ENCODE data around the gene SETBP1.

SETBP1 gene

DNA sequence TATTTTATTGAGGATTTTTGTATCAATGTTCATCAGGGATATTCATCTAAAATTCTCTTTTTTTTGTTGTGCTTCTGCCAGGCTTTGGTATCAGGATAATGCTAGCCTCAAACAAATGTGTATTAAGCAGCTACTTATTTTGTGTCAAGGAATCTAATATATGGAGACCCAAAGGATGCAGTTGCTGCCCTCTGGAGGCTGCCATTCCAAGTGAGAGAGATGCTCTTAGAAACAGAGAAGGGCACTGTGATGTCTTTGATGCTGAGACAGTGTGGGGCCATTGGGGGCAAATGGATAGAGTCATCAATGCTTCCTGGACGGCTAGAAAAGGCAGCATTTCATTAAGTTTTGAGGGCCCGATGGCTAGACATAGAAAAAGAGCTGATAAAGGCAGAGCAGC, 292.6 kb downstream of the SETBP1 start:
- no peak for DNase-seq (ENCODE audit: low spot score)

DNA sequence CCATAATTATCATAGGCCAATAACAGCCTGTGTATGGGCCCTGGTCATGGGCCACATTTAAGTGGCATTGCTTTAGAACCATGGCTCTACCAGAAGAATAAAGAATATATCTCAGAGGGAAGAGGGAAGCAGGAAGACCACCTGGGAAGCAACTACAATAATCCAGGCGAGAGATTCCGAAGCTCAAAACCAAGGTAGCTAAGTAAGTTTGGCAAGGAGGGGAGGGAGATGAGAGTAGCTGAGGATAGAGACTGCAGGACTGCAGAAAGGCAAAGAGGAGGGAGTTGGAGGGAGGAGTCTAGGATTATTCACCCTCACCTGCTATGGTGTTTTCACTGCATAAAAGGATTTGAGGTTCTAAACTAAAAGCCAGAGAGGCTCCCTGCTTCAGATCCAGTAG, 293.5 kb downstream of the SETBP1 start:
- no peak for DNase-seq (ENCODE audit: low spot score)

DNA sequence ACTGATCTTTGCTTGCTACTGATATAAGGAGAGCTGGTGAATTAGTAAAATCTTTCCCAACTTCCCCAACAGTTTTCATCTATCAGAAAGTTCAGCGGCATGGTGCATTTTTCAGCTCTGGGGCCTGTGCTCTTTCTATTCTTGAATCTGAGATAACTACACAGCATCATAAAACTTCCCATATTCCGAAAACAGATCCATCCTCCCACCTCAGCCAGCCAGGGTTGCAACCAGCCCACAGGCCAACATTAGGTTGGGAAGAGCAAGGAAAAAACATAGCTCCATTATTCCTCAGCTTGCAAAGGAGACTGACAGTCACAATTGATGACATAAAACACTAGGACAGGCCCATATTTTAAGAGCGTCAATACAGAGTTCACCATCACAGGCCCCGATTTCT, 297.2 kb downstream of the SETBP1 start:
- DNase-seq (ENCODE audit: low spot score): no peak

DNA sequence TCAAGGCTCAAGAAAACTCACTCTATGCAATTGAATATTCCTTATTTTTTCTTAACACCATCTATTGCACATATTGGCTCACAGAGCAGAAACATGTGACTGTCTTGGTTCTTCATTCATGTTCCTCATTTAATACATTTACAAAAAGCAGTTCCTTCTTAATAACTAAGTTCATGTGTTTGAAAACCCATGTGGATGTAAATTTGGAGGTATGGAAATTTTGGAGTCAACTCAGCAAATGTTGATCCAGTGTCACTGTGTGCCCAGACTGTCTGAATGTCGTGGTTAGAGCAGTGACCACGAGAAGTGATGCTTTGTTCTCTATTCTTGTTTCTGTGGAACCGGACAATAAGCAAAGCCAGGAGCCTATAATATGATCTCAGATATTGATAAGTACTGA, 299.1 kb downstream of the SETBP1 start:
- no peak for DNase-seq (ENCODE audit: low spot score)

DNA sequence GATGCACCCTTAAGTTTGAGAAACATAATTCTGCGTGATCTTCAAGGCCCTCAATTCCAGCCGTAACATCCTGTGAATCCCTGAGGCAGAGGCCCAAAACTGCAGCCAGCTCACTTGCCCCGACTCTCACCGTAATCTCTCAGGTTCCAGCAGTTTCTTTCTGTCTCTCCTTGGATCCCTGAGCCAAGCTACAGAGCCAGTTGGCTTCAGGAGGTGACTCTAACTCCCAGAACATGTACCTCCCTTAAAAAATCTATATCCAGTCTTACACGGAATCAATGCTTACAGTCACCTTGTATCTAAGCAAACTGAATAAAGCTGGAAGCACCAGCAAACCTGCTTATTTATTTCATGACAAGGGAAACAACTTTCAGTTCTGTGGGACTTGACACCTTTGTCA, 300.4 kb downstream of the SETBP1 start:
- no peak for DNase-seq (ENCODE audit: low spot score)

DNA sequence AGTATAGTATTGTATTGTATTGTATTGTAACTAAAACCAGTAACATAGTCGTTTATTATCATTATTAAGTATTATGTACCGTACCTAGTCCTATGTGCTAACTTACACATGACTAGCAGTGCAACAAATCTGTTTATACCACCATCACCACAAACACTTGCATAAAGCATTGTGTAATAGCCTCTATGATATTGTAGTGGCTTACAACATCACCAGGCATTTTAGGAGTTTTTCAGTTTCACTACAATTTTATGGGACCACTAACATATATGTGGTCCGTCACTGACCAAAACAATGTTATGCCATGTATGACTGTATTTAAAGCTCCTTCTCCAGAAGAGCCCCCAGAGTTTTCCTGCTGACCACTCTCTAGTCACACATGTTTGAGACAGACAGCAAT, 306.2 kb downstream of the SETBP1 start:
- DNase-seq (ENCODE audit: low spot score): no peak

DNA sequence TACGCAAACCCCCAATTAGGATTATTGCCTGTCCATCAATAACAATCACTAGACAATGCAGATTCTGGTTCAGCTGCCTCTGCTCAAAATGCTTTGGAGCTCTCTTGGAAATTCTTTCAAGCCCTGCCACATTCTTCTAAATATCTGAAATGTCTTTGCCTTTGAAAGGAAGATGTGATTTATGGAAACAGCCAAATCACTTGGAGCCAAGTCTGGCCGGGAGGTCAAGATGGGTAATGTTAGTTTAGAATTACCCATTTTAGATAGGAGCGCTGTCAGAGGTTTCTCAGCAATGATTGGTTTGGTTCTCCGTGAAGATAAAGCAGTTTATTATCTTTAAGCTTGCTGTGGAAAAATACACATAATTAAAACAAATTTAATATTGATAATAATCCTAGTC, 306.7 kb downstream of the SETBP1 start:
- no peak for DNase-seq (ENCODE audit: low spot score)

DNA sequence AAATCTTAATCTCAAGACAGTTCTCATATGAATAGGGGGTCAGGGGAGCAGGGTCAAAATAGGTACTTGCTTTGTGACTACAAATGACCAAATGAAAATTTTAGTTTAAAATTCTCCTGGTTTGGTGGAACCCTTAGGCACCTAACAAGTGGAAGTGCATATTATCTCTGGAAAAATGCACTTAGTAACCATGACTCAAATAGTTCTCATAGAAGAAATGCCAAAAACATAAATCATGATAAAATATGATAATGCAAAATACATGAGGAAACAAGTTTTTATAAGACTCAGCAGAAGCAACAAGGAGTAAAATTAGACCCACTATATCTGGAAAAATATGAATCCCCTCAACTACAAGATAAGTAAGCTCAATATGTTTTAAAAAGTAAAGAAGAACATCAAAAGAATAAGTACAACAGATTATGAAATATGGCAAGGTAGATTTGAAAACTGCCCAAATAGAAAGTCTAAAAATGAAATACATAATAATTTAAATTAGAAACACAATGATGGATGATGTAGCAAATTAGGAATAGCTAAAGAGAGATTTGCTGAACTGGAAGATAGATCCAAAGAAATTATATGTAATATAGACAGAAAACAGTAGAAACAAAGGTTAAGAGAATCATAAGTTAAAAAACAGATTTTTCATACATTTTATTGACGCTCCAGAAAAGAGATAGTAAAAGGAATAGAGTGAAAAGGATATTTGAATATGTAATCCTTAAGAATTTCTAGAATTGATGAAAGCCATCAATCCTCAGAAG, 308.3 kb downstream of the SETBP1 start:
- no peak for DNase-seq (ENCODE audit: low spot score)

DNA sequence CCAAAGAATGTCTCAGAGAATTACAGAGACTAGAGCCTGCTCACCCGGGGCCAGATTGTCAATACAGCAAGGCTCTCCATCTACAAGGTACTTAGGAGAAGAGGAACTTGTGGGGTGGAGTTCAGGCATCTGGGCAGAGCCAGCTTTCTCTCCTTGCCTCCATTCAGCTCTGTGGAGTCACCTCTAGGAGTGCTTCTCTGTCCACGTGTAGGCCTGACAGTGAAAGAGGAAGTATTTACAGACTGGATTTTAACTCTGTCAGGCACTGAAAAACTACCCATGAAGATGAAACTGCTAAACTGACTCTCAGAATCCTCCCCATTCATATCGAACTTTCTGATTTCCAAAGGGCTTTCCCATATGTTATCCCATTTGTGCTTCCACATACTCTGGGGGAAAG, 315.6 kb downstream of the SETBP1 start:
- no peak for DNase-seq (ENCODE audit: low spot score)

DNA sequence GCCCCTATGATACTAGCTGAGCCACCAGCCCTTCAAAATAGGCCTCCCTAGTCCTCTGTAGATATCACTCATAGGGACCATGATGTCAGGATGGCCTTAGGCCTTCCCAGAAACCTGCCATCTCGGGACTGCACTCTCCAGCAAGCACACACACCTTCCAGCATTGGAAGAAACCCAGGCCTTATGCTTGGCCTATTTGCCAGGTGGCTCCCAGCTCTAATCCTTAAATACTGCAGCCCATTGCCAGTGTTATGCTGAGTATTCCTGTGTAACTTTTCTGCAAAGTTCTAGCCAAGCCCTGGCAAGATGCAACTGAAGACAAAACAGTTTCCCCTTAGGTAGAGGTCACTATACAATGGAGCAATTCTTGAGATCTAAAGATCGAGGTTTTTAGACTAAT, 316.5 kb downstream of the SETBP1 start:
- DNase-seq (ENCODE audit: low spot score): no peak

DNA sequence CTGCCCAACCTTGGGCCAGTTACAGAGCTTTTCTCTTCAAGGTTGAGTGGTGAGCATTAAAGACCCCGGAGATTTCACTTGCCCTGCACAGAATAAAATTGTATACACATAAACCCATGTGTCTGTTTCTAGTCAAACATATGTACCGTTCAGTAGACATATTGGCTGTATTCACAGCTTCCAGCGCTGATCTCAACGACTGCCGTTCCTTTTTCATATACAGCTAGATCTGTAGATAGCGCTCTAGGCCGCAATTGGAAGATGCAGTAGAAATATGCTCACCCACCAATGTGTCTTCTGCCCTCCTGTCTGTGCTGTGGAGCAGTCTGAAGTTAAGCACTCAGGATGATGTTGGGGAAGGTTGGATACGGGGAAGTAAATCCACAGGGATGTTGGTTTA, 317.7 kb downstream of the SETBP1 start:
- DNase-seq (ENCODE audit: low spot score): no peak

DNA sequence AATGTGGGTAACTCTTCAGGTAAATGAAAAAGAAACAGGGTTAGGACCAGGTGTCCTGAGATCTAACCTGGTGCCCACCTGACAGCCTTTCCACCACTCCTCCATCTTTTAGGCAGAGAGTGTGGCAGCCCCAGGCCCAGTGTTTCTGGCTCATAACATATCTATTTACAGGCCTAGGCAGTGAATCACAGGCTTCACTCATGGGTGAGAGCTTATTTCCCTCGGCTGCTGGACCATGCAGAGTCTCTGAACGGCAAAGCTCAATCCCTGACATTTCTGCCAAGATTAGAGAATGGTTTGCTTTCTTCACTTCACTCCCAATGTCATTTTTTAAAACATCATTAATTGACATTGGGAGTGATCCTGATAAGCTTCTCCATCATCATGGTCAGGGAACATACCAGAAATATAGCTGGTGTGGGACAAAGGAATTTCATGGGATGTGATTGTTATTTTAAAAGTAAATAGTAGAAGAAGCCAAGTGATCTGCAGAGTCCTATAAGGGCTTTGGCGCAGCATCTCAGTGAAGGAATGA, 323.9 kb downstream of the SETBP1 start:
- DNase-seq (ENCODE audit: low spot score): no peak

DNA sequence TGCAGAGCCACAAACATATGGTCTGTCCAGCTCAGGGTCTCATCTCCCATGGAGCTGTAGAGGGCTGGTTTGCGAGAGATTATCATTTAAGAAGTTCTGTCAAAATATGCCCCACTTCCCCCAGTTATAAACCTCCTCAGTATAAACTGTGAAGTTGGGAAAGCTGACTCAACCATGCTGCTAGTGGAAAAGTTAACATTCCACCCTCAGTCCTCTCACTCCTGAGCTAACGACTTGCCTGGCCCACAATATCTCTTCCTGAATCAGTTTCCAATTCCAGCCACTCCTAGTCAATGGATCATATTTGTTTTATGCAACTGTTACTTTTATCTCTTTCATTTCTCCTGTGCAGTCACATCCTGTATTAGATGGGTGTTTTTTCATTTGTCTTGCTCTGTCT, 326.2 kb downstream of the SETBP1 start:
- no peak for DNase-seq (ENCODE audit: low spot score)

DNA sequence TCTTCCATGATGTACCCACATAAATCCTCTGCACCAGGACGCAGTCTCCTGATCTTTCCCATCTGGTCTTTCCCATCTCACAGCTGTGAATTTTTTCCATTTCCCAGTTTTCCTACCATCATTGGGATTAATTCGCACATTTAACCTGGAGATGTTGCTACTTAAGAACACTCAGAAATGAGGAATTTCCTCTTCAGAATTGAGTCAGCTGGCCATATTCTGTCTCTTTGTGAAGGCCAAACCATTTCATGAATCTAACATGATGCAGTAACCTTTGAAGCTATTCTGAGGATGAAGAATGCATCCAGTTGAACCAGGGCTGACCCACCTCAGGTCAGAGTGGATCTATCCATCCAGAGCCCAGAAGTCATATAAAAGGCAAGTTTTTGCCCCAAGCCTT, 326.8 kb downstream of the SETBP1 start:
- no peak for DNase-seq (ENCODE audit: low spot score)

DNA sequence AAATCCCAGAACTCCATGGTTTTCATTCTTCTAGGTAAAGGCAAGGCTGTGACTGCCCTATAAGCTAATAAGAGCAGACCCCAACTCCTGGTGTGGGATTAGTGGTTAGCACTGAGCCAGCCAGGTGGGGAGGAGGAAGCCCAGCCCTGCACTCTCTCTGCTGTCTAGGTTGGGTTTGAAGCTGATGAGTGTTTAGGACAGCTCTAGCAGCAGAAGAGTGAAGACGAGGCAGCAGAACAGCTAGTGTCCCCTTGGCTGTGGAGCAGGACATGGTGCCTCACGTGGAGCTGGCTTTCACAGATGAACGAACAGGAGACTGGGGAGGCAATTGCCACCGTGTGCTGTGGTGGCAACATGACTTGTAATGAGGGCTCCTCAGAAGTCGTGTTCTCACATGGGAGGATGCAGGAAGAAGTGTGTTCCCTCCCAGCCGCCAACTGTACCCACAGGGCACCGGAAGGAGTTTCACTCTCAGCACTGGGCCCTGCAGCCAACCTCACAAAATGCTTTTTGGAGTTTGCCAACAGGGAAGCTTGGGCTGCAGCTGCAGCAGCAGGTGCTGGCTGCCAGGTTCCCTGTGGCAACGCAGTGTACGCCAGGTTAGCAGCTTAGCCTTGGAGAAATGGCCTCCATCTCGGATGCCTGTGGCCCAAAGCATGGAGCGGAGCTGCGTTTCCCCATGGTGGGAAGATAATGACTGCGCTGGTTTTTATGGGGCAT, 328.2 kb downstream of the SETBP1 start:
- no peak for DNase-seq (ENCODE audit: low spot score)

DNA sequence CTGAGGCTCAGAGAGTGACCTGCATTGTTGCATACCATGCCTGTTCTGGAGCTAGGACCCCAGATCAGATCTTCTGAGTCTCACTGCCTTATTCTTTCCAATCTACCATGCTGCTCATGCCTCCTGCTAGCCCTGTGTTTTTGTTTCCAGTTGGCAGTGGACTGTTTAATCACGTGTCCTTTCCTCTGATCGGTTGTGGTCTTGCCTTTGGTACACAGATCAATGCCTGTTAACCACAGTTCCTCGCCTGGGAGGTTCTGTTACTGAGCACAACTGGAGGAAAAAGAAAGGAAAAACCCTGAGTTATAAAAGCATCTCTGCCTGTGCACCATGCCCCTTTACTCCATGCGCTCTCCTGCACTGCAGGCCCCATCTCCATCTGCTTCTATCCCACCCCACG, 329.1 kb downstream of the SETBP1 start:
- DNase-seq (ENCODE audit: low spot score): no peak

DNA sequence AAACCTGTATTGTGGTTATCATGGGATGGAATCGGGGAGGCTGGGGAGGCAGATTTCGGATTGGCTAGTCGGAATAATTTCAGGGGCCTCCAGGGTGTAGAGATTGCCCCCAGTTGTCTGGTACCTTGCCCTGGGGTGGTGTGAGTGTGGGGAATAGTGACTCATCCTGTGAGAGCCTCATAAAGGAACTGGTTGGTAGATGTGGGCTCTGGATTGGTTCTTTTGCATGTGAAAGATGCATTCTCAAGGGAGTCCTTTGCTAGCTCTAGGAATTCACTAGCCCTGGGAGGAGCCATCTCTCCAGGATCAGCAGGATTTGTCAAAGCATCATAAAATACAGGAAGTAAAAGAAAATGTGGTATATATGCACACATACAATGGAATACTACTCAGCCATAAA, 331.6 kb downstream of the SETBP1 start:
- no peak for DNase-seq (ENCODE audit: low spot score)

DNA sequence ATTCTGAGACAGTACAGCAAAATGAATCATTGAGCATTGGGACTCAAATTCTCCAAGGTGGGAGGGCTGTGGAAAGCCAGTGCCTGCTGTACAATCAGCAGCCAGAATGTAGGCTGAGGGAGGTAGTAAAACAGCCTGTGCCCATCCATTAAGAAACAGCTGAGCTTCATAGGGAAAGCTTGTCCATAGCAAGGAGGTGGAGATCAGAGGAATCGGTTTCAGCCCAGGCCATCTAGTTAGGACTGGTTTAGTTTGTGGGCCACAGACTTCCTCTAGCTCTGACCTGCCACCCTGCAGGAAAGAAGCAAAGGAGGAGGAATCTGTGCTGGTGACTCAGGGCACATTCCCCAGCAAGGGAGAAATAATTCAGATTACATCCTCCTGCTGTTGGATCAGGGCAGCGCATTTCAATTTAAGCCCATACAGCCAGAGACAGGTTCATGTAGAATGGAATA, 333.4 kb downstream of the SETBP1 start:
- DNase-seq (ENCODE audit: low spot score): no peak

DNA sequence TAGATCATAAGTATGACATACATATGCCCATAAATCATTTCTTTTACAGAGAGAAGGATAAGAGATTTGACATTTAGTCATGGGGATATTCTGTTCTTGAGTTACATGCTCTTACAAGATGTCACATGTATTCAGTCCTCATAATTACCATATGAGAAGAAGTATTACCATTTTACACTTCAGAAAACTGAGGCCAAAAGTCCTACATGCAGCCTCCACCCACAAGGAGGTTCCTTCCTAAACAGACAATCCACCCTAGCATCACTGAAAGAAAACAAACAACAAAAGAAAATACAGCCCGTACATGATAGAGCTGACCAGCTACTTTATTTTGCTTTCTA, 335.1 kb downstream of the SETBP1 start:
- no peak for DNase-seq (ENCODE audit: low spot score)

DNA sequence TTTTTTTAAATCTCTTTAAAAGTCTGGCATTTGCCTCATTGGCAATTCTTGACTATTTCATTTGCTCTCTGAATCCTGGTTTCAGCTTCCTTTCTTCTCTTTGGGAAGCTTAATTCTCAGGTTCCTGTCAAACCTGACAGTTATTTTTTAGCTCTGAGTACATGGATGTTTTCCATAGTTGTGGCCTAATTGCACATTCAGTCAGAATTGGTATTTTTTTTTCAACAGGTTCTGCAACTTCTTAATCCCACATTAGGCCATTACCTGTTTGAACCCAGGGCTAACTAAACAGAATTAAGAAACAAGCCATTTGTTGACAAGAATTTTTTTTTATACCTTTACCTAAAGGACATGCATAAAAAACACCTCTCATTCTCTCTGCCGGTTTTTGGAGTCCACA, 338.8 kb downstream of the SETBP1 start:
- no peak for DNase-seq (ENCODE audit: low spot score)

DNA sequence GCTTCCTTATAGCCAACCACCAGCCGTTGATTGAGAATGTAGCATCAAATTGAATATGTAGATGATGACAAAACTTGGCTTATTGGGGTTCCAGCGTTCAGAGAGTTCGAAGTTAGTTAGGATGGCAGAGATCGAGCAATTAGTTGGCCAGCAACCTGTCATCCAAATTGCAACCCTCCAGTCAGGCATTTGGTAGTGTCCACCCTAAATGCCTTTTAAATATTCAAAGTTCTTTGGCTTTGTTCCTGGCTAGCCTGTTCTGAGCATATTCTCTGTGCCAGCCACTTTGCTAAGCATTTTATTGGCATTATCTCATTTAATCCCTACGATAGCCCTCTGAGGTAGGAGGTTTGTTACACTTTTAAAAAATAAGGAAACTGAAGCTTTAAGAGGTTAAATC, 342.8 kb downstream of the SETBP1 start:
- no peak for DNase-seq (ENCODE audit: low spot score)

DNA sequence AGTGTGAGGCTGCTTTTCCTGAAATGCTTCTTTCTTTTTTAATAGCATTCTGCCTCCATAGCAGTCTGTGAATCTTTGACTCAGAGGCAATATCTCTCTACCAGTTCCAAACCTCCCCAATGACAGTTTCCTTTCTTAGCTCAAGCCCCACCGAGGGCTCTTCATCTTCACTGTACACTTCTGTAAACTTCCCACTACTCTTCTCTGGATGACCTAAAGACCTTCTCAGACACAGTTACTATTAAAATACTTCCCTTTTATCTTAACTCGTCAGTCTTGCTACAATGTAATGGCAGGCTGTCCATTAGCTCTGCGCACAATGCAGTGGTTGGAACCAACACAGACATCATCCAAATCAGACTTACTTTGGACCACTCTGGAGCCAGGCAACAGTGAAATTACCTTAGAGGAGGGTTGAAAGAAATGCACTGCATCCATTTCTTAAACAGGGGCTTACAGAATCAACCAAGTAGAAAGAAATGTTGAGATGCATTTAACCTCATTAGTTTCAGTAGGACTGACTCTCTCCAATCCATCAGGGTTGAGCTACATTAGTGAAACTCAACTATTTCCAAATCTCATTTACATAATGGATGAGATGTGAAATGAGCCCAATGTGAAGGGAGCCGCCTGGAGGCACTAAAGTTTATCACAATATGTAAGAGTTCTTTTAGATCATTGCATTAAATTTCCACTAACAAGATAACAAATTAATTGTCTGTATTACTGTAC, 343.8 kb downstream of the SETBP1 start:
- DNase-seq (ENCODE audit: low spot score): no peak

DNA sequence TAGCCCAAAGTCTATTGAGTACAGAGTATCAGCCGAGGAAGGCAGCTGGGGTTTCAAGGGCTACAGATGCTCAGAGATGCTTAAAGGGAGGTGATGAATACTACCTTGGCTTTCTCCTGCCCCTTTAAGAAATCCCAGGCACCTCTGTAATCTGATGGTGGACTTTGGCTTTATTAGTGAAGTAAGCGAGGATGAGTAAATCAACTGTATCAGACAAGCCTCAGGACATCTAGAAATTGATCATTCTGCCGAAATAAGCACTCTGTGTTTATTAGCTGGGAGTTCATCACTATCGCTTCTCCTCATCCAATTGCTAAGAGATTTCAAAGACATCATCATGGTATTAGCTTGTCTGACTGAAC, 344.4 kb downstream of the SETBP1 start:
- DNase-seq (ENCODE audit: low spot score): no peak
